ENCODE data around the gene CHEK2. TPM values are rescaled to one million over a fixed set of nuclear protein-coding genes. Genes with fewer than 3 reads are reported as not detected.

Gene CHEK2
- total and polyA plus RNA-seq, 2 experiments from 2014 or later, result 15.0 to 30.3 TPM

GRCh38 chr22:28718044-28718443, 23.6 kb downstream of the CHEK2 start:
- Histone ChIP-seq H3K4me3 (no peak overlapping the region), H3K36me3 (no peaks in the 10 kb centered on the region), H3K27me3 (no peaks in the 10 kb centered on the region), H3K27ac (no peak overlapping the region), H3K4me1 (ENCODE audit: low read depth) (no peaks in the 10 kb centered on the region), H3K9me3 (ENCODE audit: low read depth) (no peaks in the 10 kb centered on the region)
- TF ChIP-seq, protein P1, sequence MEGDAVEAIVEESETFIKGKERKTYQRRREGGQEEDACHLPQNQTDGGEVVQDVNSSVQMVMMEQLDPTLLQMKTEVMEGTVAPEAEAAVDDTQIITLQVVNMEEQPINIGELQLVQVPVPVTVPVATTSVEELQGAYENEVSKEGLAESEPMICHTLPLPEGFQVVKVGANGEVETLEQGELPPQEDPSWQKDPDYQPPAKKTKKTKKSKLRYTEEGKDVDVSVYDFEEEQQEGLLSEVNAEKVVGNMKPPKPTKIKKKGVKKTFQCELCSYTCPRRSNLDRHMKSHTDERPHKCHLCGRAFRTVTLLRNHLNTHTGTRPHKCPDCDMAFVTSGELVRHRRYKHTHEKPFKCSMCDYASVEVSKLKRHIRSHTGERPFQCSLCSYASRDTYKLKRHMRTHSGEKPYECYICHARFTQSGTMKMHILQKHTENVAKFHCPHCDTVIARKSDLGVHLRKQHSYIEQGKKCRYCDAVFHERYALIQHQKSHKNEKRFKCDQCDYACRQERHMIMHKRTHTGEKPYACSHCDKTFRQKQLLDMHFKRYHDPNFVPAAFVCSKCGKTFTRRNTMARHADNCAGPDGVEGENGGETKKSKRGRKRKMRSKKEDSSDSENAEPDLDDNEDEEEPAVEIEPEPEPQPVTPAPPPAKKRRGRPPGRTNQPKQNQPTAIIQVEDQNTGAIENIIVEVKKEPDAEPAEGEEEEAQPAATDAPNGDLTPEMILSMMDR (IDR thresholded peaks at IDR 0.05; ENCODE audit: low read depth, low read length), result no peak
- no peak for DNase-seq (ENCODE audit: low read depth in 1 of 2, low spot score in 1 of 2)

DNA sequence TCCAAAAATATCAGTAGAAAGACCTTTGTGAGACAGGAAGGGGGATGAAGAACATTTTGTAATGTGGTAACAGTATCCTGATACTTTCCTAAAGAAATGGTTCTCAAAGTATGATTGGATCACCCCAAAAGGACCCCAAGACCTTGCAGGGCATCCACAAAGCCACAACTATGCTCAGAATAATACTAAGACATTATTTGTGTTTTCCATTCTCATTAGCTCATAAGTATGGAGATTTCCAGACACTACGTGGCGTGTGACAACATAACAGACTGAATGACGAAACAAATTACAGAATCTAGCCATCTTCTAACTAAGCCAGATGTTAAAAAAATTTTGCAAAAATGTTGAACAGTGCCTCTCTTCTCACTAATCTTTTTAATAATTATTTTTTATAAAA, 24.9 kb downstream of the CHEK2 start:
- Histone ChIP-seq H3K27me3 (no peaks in the 10 kb centered on the region), H3K4me1 (ENCODE audit: low read depth) (no peaks in the 10 kb centered on the region), H3K36me3 (no peaks in the 10 kb centered on the region), H3K9me3 (ENCODE audit: low read depth) (no peaks in the 10 kb centered on the region), H3K27ac (no peak overlapping the region), H3K4me3 (no peak overlapping the region)
- no peak for DNase-seq (ENCODE audit: low read depth in 1 of 2, low spot score in 1 of 2)
- TF ChIP-seq, protein P1 (IDR thresholded peaks at IDR 0.05; ENCODE audit: low read depth, low read length), result no peak

GRCh38 chr22:28715611-28716010, 26.0 kb downstream of the CHEK2 start:
- Histone ChIP-seq H3K4me3 (no peak overlapping the region), H3K36me3 (no peaks in the 10 kb centered on the region), H3K27ac (no peak overlapping the region), H3K9me3 (ENCODE audit: low read depth) (no peaks in the 10 kb centered on the region), H3K27me3 (no peaks in the 10 kb centered on the region), H3K4me1 (ENCODE audit: low read depth) (no peaks in the 10 kb centered on the region)
- no peak for DNase-seq (ENCODE audit: low read depth in 1 of 2, low spot score in 1 of 2)
- TF ChIP-seq, protein P1 (IDR thresholded peaks at IDR 0.05; ENCODE audit: low read depth, low read length), result no peak

- Histone ChIP-seq H3K9me3 (ENCODE audit: low read depth) (no peaks in the 10 kb centered on the region), H3K4me1 (ENCODE audit: low read depth) (no peaks in the 10 kb centered on the region), H3K4me3 (no peak overlapping the region), H3K36me3 (no peaks in the 10 kb centered on the region), H3K27me3 (no peaks in the 10 kb centered on the region), H3K27ac (no peak overlapping the region)
- no peak for DNase-seq (ENCODE audit: low read depth in 1 of 2, low spot score in 1 of 2)
- TF ChIP-seq, protein P1 (IDR thresholded peaks at IDR 0.05; ENCODE audit: low read depth, low read length), result no peak
Measured at GRCh38 chr22:28714043-28714628, 27.5 kb downstream of the CHEK2 start.

- TF ChIP-seq, protein P1 (IDR thresholded peaks at IDR 0.05; ENCODE audit: low read depth, low read length), result peak; percentile 28
- no peak overlapping the region for H3K27ac ChIP-seq
- H3K4me3 ChIP-seq, result no peak overlapping the region
- H3K36me3 ChIP-seq, result no peaks in the 10 kb centered on the region
- peak in 1 of 2 donors; percentile 93 for DNase-seq (ENCODE audit: low read depth in 1 of 2, low spot score in 1 of 2)
- H3K27me3 ChIP-seq, result no peaks in the 10 kb centered on the region
- H3K4me1 ChIP-seq (ENCODE audit: low read depth), result no peaks in the 10 kb centered on the region
- no peaks in the 10 kb centered on the region for H3K9me3 ChIP-seq (ENCODE audit: low read depth)
Measured at GRCh38 chr22:28711820-28712777, 29.5 kb downstream of the CHEK2 start.

Data from cardiac muscle cell (in vitro differentiated cells and primary cell).